Endothelial cell of umbilical vein (primary cell): Measurements from ENCODE around the gene TTLL11. TPM values are rescaled to one million over a fixed set of nuclear protein-coding genes. Genes with fewer than 3 reads are reported as not detected.

Experiments used
- BruUV-seq: library from RNA; stranded (reverse); fragments of 400-500 nt; replicated peaks from 2 replicates; lab custom pipeline; 2021; lab: Mats Ljungman, UMichigan
- CTCF ChIA-PET: fragments of 300-600, 350-600 bp; sonication (Branson Sonifier 250); formaldehyde crosslinking; loops from one replicate; lab custom pipeline; 2021; ENCODE audit warnings: antibody characterized with exemption, inconsistent platforms; lab: Charles Lee
- POLR2A ChIA-PET: fragments of 300-600, 350-600 bp; sonication (Branson Sonifier 250); formaldehyde crosslinking; loops from one replicate; lab custom pipeline; 2021; ENCODE audit warnings: antibody characterized with exemption, inconsistent platforms; lab: Charles Lee
- DNase-seq: peaks from one replicate; pipeline ENCODE4 v3.0.0-alpha.2; 2011; ENCODE audit warnings: low read depth, low spot score
- FAIRE-seq: peaks from 2 replicates; lab custom pipeline; 2011; peaks lifted over from hg19 to GRCh38; lab: Jason Lieb, UNC
- H2AFZ ChIP-seq: 2 replicates; pipeline ENCODE4 v1.6.0; 2012; ENCODE audit warnings: low read depth, low read length, control low read depth, inconsistent platforms
- H3K27ac ChIP-seq: 2 replicates; pipeline ENCODE4 v1.5.1; 2011; ENCODE audit warnings: low read depth, mild to moderate bottlenecking, control low read depth, low read length, moderate library complexity; ENCODE audit not compliant: insufficient read depth
- H3K27me3 ChIP-seq, 2 experiments: 2 replicates each; pipeline versions ENCODE4 v1.6.0 to v1.6.1; 2011; ENCODE audit warnings: low read length in 2 of 2, mixed read lengths in 1 of 2; ENCODE audit not compliant: control insufficient read depth in 2 of 2, insufficient read depth in 2 of 2
- H3K36me3 ChIP-seq, 2 experiments: 2 replicates in 1 of 2; 3 replicates in 1 of 2; pipeline ENCODE4 v1.5.1; 2011; ENCODE audit warnings: low read length in 2 of 2, mild to moderate bottlenecking in 1 of 2, moderate library complexity in 1 of 2; ENCODE audit not compliant: control insufficient read depth in 2 of 2, insufficient read depth in 2 of 2; ENCODE audit errors: extremely low read depth in 1 of 2
- H3K4me1 ChIP-seq: 3 replicates; pipeline ENCODE4 v1.5.1; 2011; ENCODE audit warnings: mild to moderate bottlenecking, low read length; ENCODE audit not compliant: control insufficient read depth, insufficient read depth; ENCODE audit errors: extremely low read depth
- H3K4me2 ChIP-seq: 2 replicates; pipeline ENCODE4 v1.6.1; 2011; ENCODE audit warnings: low read length, control low read depth, mixed read lengths; ENCODE audit not compliant: insufficient read depth
- H3K4me3 ChIP-seq, 3 experiments: fragments of 200-600 bp in 1 of 3; sonication (generic), shearing (Covaris generic) in 1 of 3; replicated peaks in 1 of 3; 2 replicates each; pipeline ENCODE4 v1.5.1; 2011 to 2016; ENCODE audit warnings: control low read depth in 3 of 3, low read length in 3 of 3, mild to moderate bottlenecking in 2 of 3, inconsistent platforms in 1 of 3, low read depth in 1 of 3, moderate library complexity in 1 of 3; ENCODE audit not compliant: insufficient read depth in 1 of 3
- H3K79me2 ChIP-seq: 2 replicates; pipeline ENCODE4 v1.6.0; 2012; ENCODE audit warnings: low read length, inconsistent platforms; ENCODE audit not compliant: control insufficient read depth, insufficient read depth
- H3K9ac ChIP-seq: replicated peaks from 2 replicates; pipeline ENCODE3; 2011; ENCODE audit warnings: low read length, control low read depth; ENCODE audit not compliant: insufficient read depth; ENCODE audit errors: extremely low read depth
- H3K9me1 ChIP-seq: replicated peaks from 3 replicates; pipeline ENCODE4 v1.6.0; 2011; ENCODE audit warnings: mild to moderate bottlenecking, low read length; ENCODE audit not compliant: control insufficient read depth, insufficient read depth; ENCODE audit errors: extremely low read depth
- H3K9me3 ChIP-seq: replicated peaks from 2 replicates; pipeline ENCODE4 v1.5.1; 2012; ENCODE audit warnings: low read length, inconsistent platforms; ENCODE audit not compliant: control insufficient read depth, insufficient read depth
- H4K20me1 ChIP-seq: replicated peaks from 2 replicates; pipeline ENCODE3; 2011; ENCODE audit warnings: mild to moderate bottlenecking, low read length; ENCODE audit not compliant: control insufficient read depth, insufficient read depth; ENCODE audit errors: extremely low read depth
- EZH2 ChIP-seq: IDR thresholded peaks from 2 replicates; pipeline ENCODE4 v1.6.1; 2012; ENCODE audit warnings: borderline replicate concordance, low read depth, mild to moderate bottlenecking, moderate library complexity, low read length, inconsistent platforms; ENCODE audit not compliant: severe bottlenecking
- FOS ChIP-seq: IDR thresholded peaks from 2 replicates; pipeline ENCODE4 v1.6.1; 2011; ENCODE audit warnings: mild to moderate bottlenecking, low read length, moderate library complexity, borderline replicate concordance; ENCODE audit not compliant: insufficient read depth
- GATA2 ChIP-seq: IDR thresholded peaks from 2 replicates; pipeline ENCODE4 v1.7.0; 2011; ENCODE audit warnings: low read depth, mild to moderate bottlenecking, moderate library complexity, mixed read lengths, low read length; ENCODE audit not compliant: insufficient read length, insufficient read depth
- JUN ChIP-seq: IDR thresholded peaks from 2 replicates; pipeline ENCODE4 v1.6.1; 2011; ENCODE audit warnings: borderline replicate concordance, low read depth; ENCODE audit not compliant: insufficient read length, insufficient read depth
- MYC ChIP-seq: IDR thresholded peaks from one replicate; pipeline ENCODE4 v1.6.1; 2011; ENCODE audit warnings: mild to moderate bottlenecking, low read depth, low read length
- POLR2A ChIP-seq: IDR thresholded peaks from 2 replicates; pipeline ENCODE4 v1.6.1; 2012; ENCODE audit warnings: low read depth, mild to moderate bottlenecking, control low read depth, low read length
- POLR2AphosphoS5 ChIP-seq: IDR thresholded peaks from 2 replicates; pipeline ENCODE4 v1.6.1; 2012; ENCODE audit warnings: low read depth, mild to moderate bottlenecking, control low read depth, low read length, moderate library complexity; ENCODE audit not compliant: insufficient read depth
- dilution Hi-C: fragments of 300-500 bp; cut with MboI; formaldehyde crosslinking; loops from one replicate; pipeline ENCODE4 v1.15.0; 2019; ENCODE audit warnings: low sequenced_read_pairs; ENCODE audit not compliant: extremely low pct_ligation_motif_present
- intact Hi-C: fragments of 100-400 bp; cut with micrococcal nuclease; formaldehyde crosslinking; loops from one replicate; pipeline ENCODE4 v1.10.0; 2022
- polyA plus RNA-seq, 4 experiments: library from polyadenylated mRNA; depleted of rRNA in 3 of 4; stranded (reverse) in 3 of 4; unstranded in 1 of 4; fragments of >200 nt; gene quantifications; 2 replicates each; pipeline versions ENCODE4 v1.2.1 to v1.2.3, GENCODE V29; 2011 to 2012; ENCODE audit warnings: missing spikeins in 1 of 4
- total RNA-seq: library from RNA; stranded (reverse); gene quantifications from 2 replicates; pipeline ENCODE4 v1.2.3, GENCODE V29; 2021
- TF ChIP-seq, protein P1 (sequence below): IDR thresholded peaks from 2 replicates; pipeline ENCODE4 v1.6.1; 2011; ENCODE audit not compliant: insufficient read depth, insufficient read length
- TF ChIP-seq, protein P2 (sequence below), 2 donors: IDR thresholded peaks; 1 replicate in 1 of 2; 2 replicates in 1 of 2; pipeline ENCODE4 v1.5.1; 2011; ENCODE audit warnings: low read length in 2 of 2, mild to moderate bottlenecking in 2 of 2, moderate library complexity in 2 of 2, control low read depth in 1 of 2, inconsistent platforms in 1 of 2, low read depth in 1 of 2; ENCODE audit not compliant: insufficient read depth in 1 of 2; ENCODE audit errors: extremely low read depth in 1 of 2

TTLL11 gene
- total and polyA plus RNA-seq, 2 donors (not counting 3 experiments of a cell fraction or from before 2014, with no cell fraction given) = 4.9 to 5.1 TPM

DNA sequence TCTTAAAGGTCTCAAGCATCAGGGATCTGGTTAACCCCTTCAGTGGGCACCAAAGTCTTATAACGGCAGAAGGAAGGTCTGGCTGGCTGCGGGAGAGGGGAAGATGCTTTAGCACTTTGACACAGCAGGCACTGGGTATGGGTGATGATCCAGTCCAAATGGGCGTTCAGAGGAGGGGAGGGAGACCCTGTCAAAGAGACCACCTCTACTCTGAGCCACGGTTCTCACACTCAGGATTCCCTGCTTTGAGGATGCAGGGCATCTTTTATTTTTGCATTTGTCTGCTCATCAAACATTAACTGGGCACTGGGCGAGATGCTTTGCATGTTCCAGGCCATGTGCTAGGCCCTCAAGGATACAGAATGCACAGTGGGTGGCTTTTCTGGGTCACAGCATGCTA is 237.6 kb downstream of the TTLL11 start:
- H3K9ac ChIP-seq = no peak overlapping the region
- no peaks in the 10 kb centered on the region for H3K27me3 ChIP-seq
- no peaks in the 10 kb centered on the region for H3K9me3 ChIP-seq
- ChIA-PET CTCF (no interaction called here), POLR2A (no interaction called here)
- H3K4me1 ChIP-seq = peaks cover 2% of the 10 kb centered on the region
- H3K9me1 ChIP-seq = no peaks in the 10 kb centered on the region
- no peak for DNase-seq
- no peaks in the 10 kb centered on the region for H4K20me1 ChIP-seq
- H2AFZ ChIP-seq = no peak overlapping the region
- H3K4me2 ChIP-seq = no peak overlapping the region
- H3K4me3 ChIP-seq = no peak overlapping the region
- intact Hi-C loops (no loop called here), dilution Hi-C loops (no loop called here)
- no peak for TF ChIP-seq MYC
- TF ChIP-seq POLR2A = no peak
- TF ChIP-seq EZH2 = no peak
- TF ChIP-seq, protein P1, sequence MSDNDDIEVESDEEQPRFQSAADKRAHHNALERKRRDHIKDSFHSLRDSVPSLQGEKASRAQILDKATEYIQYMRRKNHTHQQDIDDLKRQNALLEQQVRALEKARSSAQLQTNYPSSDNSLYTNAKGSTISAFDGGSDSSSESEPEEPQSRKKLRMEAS = no peak
- TF ChIP-seq POLR2AphosphoS5 = no peak
- TF ChIP-seq FOS = no peak
- no peak for TF ChIP-seq GATA2
- TF ChIP-seq, protein P2, sequence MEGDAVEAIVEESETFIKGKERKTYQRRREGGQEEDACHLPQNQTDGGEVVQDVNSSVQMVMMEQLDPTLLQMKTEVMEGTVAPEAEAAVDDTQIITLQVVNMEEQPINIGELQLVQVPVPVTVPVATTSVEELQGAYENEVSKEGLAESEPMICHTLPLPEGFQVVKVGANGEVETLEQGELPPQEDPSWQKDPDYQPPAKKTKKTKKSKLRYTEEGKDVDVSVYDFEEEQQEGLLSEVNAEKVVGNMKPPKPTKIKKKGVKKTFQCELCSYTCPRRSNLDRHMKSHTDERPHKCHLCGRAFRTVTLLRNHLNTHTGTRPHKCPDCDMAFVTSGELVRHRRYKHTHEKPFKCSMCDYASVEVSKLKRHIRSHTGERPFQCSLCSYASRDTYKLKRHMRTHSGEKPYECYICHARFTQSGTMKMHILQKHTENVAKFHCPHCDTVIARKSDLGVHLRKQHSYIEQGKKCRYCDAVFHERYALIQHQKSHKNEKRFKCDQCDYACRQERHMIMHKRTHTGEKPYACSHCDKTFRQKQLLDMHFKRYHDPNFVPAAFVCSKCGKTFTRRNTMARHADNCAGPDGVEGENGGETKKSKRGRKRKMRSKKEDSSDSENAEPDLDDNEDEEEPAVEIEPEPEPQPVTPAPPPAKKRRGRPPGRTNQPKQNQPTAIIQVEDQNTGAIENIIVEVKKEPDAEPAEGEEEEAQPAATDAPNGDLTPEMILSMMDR (IDR thresholded peaks at IDR 0.05; ENCODE audit: extremely low read depth in 1 of 2, insufficient read depth in 1 of 2, low read depth in 1 of 2, low read length in 2 of 2) = no peak
- TF ChIP-seq JUN = no peak
- H3K36me3 ChIP-seq = no peaks in the 10 kb centered on the region
- BruUV-seq = no TSS peak
- no peak overlapping the region for H3K27ac ChIP-seq
- H3K79me2 ChIP-seq = no peaks in the 10 kb centered on the region
- FAIRE-seq = no peak
